Natural killer cell treated with Interleukin-12 subunit alpha and Interleukin-12 subunit beta and Interleukin-15 and Interleukin-18, amount 100 ng/mL, for 72 hours (primary cell): ENCODE measurements around the gene DCST2. TPM values are rescaled to one million over a fixed set of nuclear protein-coding genes. Genes with fewer than 3 reads are reported as not detected.

ENCODE experiments used
- ATAC-seq, 2 donors: fragments of 150-1000 bp; cut with Tn5 transposase in 1 of 2; sonication (Bioruptor Pico), chemical (Tn5 transposase) in 1 of 2; 2 replicates each; pipeline ENCODE4 v1.10.0; 2021
- DNase-seq: peaks from one replicate; pipeline ENCODE4 v3.0.0; 2022; ENCODE audit warnings: low spot score
- H3K27ac Mint-ChIP-seq, 2 donors: 1 replicate in 1 of 2; 2 replicates in 1 of 2; pipeline ENCODE4 v1.8.0; 2022; ENCODE audit warnings: mixed read lengths in 2 of 2, mild to moderate bottlenecking in 1 of 2, moderate library complexity in 1 of 2
- H3K27me3 Mint-ChIP-seq, 2 donors: 1 replicate in 1 of 2; 2 replicates in 1 of 2; pipeline ENCODE4 v1.8.0; 2022; ENCODE audit warnings: mixed read lengths in 2 of 2
- H3K36me3 Mint-ChIP-seq: one replicate; pipeline ENCODE4 v1.8.0; 2022; ENCODE audit warnings: mixed read lengths
- H3K4me1 Mint-ChIP-seq, 2 donors: 1 replicate in 1 of 2; 2 replicates in 1 of 2; pipeline ENCODE4 v1.8.0; 2022; ENCODE audit warnings: low read depth in 2 of 2, mixed read lengths in 2 of 2, mild to moderate bottlenecking in 1 of 2
- H3K4me3 Mint-ChIP-seq: one replicate; pipeline ENCODE4 v1.8.0; 2022; ENCODE audit warnings: mixed read lengths
- H3K9me3 Mint-ChIP-seq: 2 replicates; pipeline ENCODE4 v1.8.0; 2022; ENCODE audit warnings: mixed read lengths
- total RNA-seq, 2 donors: library from RNA; stranded (reverse); gene quantifications; one replicate each; pipeline ENCODE4 v1.2.3, GENCODE V29; 2022

The DCST2 gene
- total RNA-seq, 2 donors from 2014 or later, result 0.57 TPM; not detected in 1

- H3K27me3 Mint-ChIP-seq, result no peaks in the 10 kb centered on the region
- no peaks in the 10 kb centered on the region for H3K9me3 Mint-ChIP-seq
- peak overlapping the region; percentile 95 for H3K4me3 Mint-ChIP-seq
- peaks cover 24 to 25% of the 10 kb centered on the region in 2 donors for H3K4me1 Mint-ChIP-seq
- no peaks in the 10 kb centered on the region for H3K36me3 Mint-ChIP-seq
- DNase-seq, result no peak
- ATAC-seq, result peak; percentile 43 to 62
- no peak overlapping the region for H3K27ac Mint-ChIP-seq
These were observed 29.3 kb upstream of the DCST2 start for GRCh38 chr1:155062702-155063411.

- Mint-ChIP-seq H3K27ac (no peak overlapping the region), H3K4me1 (peaks cover 24 to 25% of the 10 kb centered on the region in 2 donors), H3K9me3 (no peaks in the 10 kb centered on the region), H3K36me3 (no peaks in the 10 kb centered on the region), H3K27me3 (no peaks in the 10 kb centered on the region), H3K4me3 (no peak overlapping the region)
- no peak for ATAC-seq
- DNase-seq, result no peak
These were observed 28.6 kb upstream of the DCST2 start for GRCh38 chr1:155062151-155062686.

- no peak overlapping the region for H3K27ac Mint-ChIP-seq
- peaks cover 24 to 25% of the 10 kb centered on the region in 2 donors for H3K4me1 Mint-ChIP-seq
- peak; percentile 69 to 71 for ATAC-seq
- peak; percentile 88 for DNase-seq
- no peaks in the 10 kb centered on the region for H3K9me3 Mint-ChIP-seq
- no peaks in the 10 kb centered on the region for H3K36me3 Mint-ChIP-seq
- no peak overlapping the region for H3K4me3 Mint-ChIP-seq
- H3K27me3 Mint-ChIP-seq, result no peaks in the 10 kb centered on the region
These were observed 28.0 kb upstream of the DCST2 start for GRCh38 chr1:155061381-155062150.

- DNase-seq, result no peak
- Mint-ChIP-seq H3K27me3 (no peaks in the 10 kb centered on the region), H3K36me3 (no peaks in the 10 kb centered on the region), H3K9me3 (no peaks in the 10 kb centered on the region), H3K4me1 (peaks cover 21 to 25% of the 10 kb centered on the region in 2 donors), H3K27ac (no peak overlapping the region), H3K4me3 (no peak overlapping the region)
- no peak for ATAC-seq
These were observed 27.2 kb upstream of the DCST2 start for GRCh38 chr1:155060736-155061135.

- no peak overlapping the region for H3K4me3 Mint-ChIP-seq
- ATAC-seq, result no peak
- no peak overlapping the region for H3K27ac Mint-ChIP-seq
These were observed 24.2 kb upstream of the DCST2 start for GRCh38 chr1:155057788-155058211.

GRCh38 chr1:155057104-155057503, 23.5 kb upstream of the DCST2 start:
- Mint-ChIP-seq H3K27me3 (no peaks in the 10 kb centered on the region), H3K27ac (no peak overlapping the region)

More at GRCh38 chr1:155057788-155058211, 24.2 kb upstream of the DCST2 start:
- peaks cover 17 to 18% of the 10 kb centered on the region in 2 donors for H3K4me1 Mint-ChIP-seq
- no peaks in the 10 kb centered on the region for H3K27me3 Mint-ChIP-seq
- no peak for DNase-seq
- H3K9me3 Mint-ChIP-seq, result no peaks in the 10 kb centered on the region
- no peaks in the 10 kb centered on the region for H3K36me3 Mint-ChIP-seq

GRCh38 chr1:155053531-155054105, 20.0 kb upstream of the DCST2 start:
- H3K4me1 Mint-ChIP-seq, result peaks cover 23 to 28% of the 10 kb centered on the region in 2 donors
- no peaks in the 10 kb centered on the region for H3K27me3 Mint-ChIP-seq
- peak overlapping the region; percentile 21 to 77 for H3K27ac Mint-ChIP-seq
- no peaks in the 10 kb centered on the region for H3K9me3 Mint-ChIP-seq
- H3K4me3 Mint-ChIP-seq, result peak overlapping the region; percentile 88
- ATAC-seq (no peak), DNase-seq (no peak)
- H3K36me3 Mint-ChIP-seq, result no peaks in the 10 kb centered on the region

More at GRCh38 chr1:155057104-155057503, 23.5 kb upstream of the DCST2 start:
- DNase-seq, result no peak
- Mint-ChIP-seq H3K9me3 (no peaks in the 10 kb centered on the region), H3K4me1 (peaks cover 20% of the 10 kb centered on the region in 2 donors), H3K4me3 (no peak overlapping the region), H3K36me3 (no peaks in the 10 kb centered on the region)
- ATAC-seq, result no peak

- peak overlapping the region; percentile 21 to 77 for H3K27ac Mint-ChIP-seq
- H3K27me3 Mint-ChIP-seq, result no peaks in the 10 kb centered on the region
- H3K36me3 Mint-ChIP-seq, result no peaks in the 10 kb centered on the region
- ATAC-seq (no peak), DNase-seq (no peak)
- no peaks in the 10 kb centered on the region for H3K9me3 Mint-ChIP-seq
- peaks cover 23 to 28% of the 10 kb centered on the region in 2 donors for H3K4me1 Mint-ChIP-seq
- peak overlapping the region; percentile 88 for H3K4me3 Mint-ChIP-seq
These were observed 19.1 kb upstream of the DCST2 start for GRCh38 chr1:155052439-155053395.

GRCh38 chr1:155051777-155052398, 18.3 kb upstream of the DCST2 start:
- Mint-ChIP-seq H3K4me1 (peaks cover 23 to 28% of the 10 kb centered on the region in 2 donors), H3K4me3 (peak overlapping the region; percentile 88), H3K27me3 (no peaks in the 10 kb centered on the region)

GRCh38 chr1:155051342-155051776, 17.8 kb upstream of the DCST2 start:
- H3K4me3 Mint-ChIP-seq, result peak overlapping the region; percentile 88
- ATAC-seq (no peak), DNase-seq (no peak)
- H3K27me3 Mint-ChIP-seq, result no peaks in the 10 kb centered on the region
- no peaks in the 10 kb centered on the region for H3K9me3 Mint-ChIP-seq
- H3K36me3 Mint-ChIP-seq, result no peaks in the 10 kb centered on the region
- H3K27ac Mint-ChIP-seq, result no peak overlapping the region
- H3K4me1 Mint-ChIP-seq, result peaks cover 23 to 28% of the 10 kb centered on the region in 2 donors

More at GRCh38 chr1:155051777-155052398, 18.3 kb upstream of the DCST2 start:
- H3K27ac Mint-ChIP-seq, result peak overlapping the region; percentile 21 to 77
- H3K36me3 Mint-ChIP-seq, result no peaks in the 10 kb centered on the region
- H3K9me3 Mint-ChIP-seq, result no peaks in the 10 kb centered on the region
- ATAC-seq (peak; percentile 0 to 6), DNase-seq (no peak)

- ATAC-seq (peak; percentile 91 to 94), DNase-seq (peak; percentile 86)
- no peaks in the 10 kb centered on the region for H3K9me3 Mint-ChIP-seq
- H3K27me3 Mint-ChIP-seq, result no peaks in the 10 kb centered on the region
- peaks cover 23 to 28% of the 10 kb centered on the region in 2 donors for H3K4me1 Mint-ChIP-seq
- H3K27ac Mint-ChIP-seq, result peak within 1 kb of the TSS; percentile 50 to 77
- peak within 1 kb of the TSS; percentile 88 for H3K4me3 Mint-ChIP-seq
- H3K36me3 Mint-ChIP-seq, result no peaks in the 10 kb centered on the region
These were observed 17.2 kb upstream of the DCST2 start, which contains the start of gene ADAM15 for GRCh38 chr1:155050560-155051341. Gene ADAM15, plus strand, starts transcription at chr1:155051316. Its CDS starts 71 bp downstream, at chr1:155051387.
